OCI-LY3 (cell line): Measurements from ENCODE around the gene HIVEP3.

Experiments
- EZH2phosphoT487 ChIP-seq: fragments of 200-600 bp; shearing (Covaris generic); IDR thresholded peaks from 2 replicates; pipeline ENCODE4 v1.6.1; 2018; ENCODE audit warnings: antibody characterized with exemption, mixed run types, low read depth
- TF ChIP-seq, protein P1 (sequence below): fragments of 200-600, 300-600 bp; sonication (generic); IDR thresholded peaks from 2 replicates; pipeline ENCODE4 v1.5.1; 2014; ENCODE audit warnings: antibody characterized with exemption, low read length, low read depth

GRCh38 chr1:41474490-41475271 lies 444.0 kb downstream of the HIVEP3 start:
- TF ChIP-seq, protein P1, sequence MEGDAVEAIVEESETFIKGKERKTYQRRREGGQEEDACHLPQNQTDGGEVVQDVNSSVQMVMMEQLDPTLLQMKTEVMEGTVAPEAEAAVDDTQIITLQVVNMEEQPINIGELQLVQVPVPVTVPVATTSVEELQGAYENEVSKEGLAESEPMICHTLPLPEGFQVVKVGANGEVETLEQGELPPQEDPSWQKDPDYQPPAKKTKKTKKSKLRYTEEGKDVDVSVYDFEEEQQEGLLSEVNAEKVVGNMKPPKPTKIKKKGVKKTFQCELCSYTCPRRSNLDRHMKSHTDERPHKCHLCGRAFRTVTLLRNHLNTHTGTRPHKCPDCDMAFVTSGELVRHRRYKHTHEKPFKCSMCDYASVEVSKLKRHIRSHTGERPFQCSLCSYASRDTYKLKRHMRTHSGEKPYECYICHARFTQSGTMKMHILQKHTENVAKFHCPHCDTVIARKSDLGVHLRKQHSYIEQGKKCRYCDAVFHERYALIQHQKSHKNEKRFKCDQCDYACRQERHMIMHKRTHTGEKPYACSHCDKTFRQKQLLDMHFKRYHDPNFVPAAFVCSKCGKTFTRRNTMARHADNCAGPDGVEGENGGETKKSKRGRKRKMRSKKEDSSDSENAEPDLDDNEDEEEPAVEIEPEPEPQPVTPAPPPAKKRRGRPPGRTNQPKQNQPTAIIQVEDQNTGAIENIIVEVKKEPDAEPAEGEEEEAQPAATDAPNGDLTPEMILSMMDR, result no peak
- TF ChIP-seq EZH2phosphoT487, result no peak
